Measurements from ENCODE around the gene TCF7L2.

The TCF7L2 gene

GRCh38 chr10:113167702-113168101, 217.7 kb downstream of the TCF7L2 start:
- in situ Hi-C loops (cut with MboI; ENCODE audit: low sequenced_read_pairs): no loop called here

GRCh38 chr10:113168584-113168983, 218.5 kb downstream of the TCF7L2 start:
- in situ Hi-C loops (cut with MboI; ENCODE audit: low sequenced_read_pairs): no loop called here

GRCh38 chr10:113169111-113169510, 219.1 kb downstream of the TCF7L2 start:
- in situ Hi-C loops (cut with MboI; ENCODE audit: low sequenced_read_pairs): no loop called here

GRCh38 chr10:113169853-113170460, 219.9 kb downstream of the TCF7L2 start:
- in situ Hi-C loops (cut with MboI; ENCODE audit: low sequenced_read_pairs): no loop called here

- in situ Hi-C loops (cut with MboI; ENCODE audit: low sequenced_read_pairs): no loop called here
Observed at GRCh38 chr10:113171662-113172061, 221.6 kb downstream of the TCF7L2 start.

GRCh38 chr10:113175176-113175575, 225.1 kb downstream of the TCF7L2 start:
- in situ Hi-C loops (cut with MboI; ENCODE audit: low sequenced_read_pairs): no loop called here

- in situ Hi-C loops (cut with MboI; ENCODE audit: low sequenced_read_pairs): no loop called here
Observed at GRCh38 chr10:113175756-113176651, 226.0 kb downstream of the TCF7L2 start.

- in situ Hi-C loops (cut with MboI; ENCODE audit: low sequenced_read_pairs): no loop called here
Observed at GRCh38 chr10:113176652-113177155, 226.7 kb downstream of the TCF7L2 start.

- in situ Hi-C loops (cut with MboI; ENCODE audit: low sequenced_read_pairs): no loop called here
Observed at GRCh38 chr10:113177156-113177935, 227.3 kb downstream of the TCF7L2 start.

GRCh38 chr10:113177936-113178335, 227.9 kb downstream of the TCF7L2 start:
- in situ Hi-C loops (cut with MboI; ENCODE audit: low sequenced_read_pairs): no loop called here

GRCh38 chr10:113178771-113179170, 228.7 kb downstream of the TCF7L2 start:
- in situ Hi-C loops (cut with MboI; ENCODE audit: low sequenced_read_pairs): no loop called here

GRCh38 chr10:113179265-113179664, 229.2 kb downstream of the TCF7L2 start:
- in situ Hi-C loops (cut with MboI; ENCODE audit: low sequenced_read_pairs): no loop called here

GRCh38 chr10:113179966-113180365, 229.9 kb downstream of the TCF7L2 start:
- in situ Hi-C loops (cut with MboI; ENCODE audit: low sequenced_read_pairs): no loop called here

GRCh38 chr10:113180401-113181154, 230.5 kb downstream of the TCF7L2 start:
- in situ Hi-C loops (cut with MboI; ENCODE audit: low sequenced_read_pairs): no loop called here

- in situ Hi-C loops (cut with MboI; ENCODE audit: low sequenced_read_pairs): no loop called here
Observed at GRCh38 chr10:113182154-113182553, 232.1 kb downstream of the TCF7L2 start.

- in situ Hi-C loops (cut with MboI; ENCODE audit: low sequenced_read_pairs): no loop called here
Observed at GRCh38 chr10:113183573-113183972, 233.5 kb downstream of the TCF7L2 start.

GRCh38 chr10:113187063-113187777, 237.2 kb downstream of the TCF7L2 start:
- in situ Hi-C loops (cut with MboI; ENCODE audit: low sequenced_read_pairs): no loop called here

GRCh38 chr10:113199459-113199858, 249.4 kb downstream of the TCF7L2 start:
- in situ Hi-C loops (cut with MboI; ENCODE audit: low sequenced_read_pairs): no loop called here

GRCh38 chr10:113202011-113202410, 252.0 kb downstream of the TCF7L2 start:
- in situ Hi-C loops (cut with MboI; ENCODE audit: low sequenced_read_pairs): no loop called here

- in situ Hi-C loops (cut with MboI; ENCODE audit: low sequenced_read_pairs): no loop called here
Observed at GRCh38 chr10:113207924-113208323, 257.9 kb downstream of the TCF7L2 start.

Data from HL-60/S4 treated with phorbol 12-myristate 13-acetate at 8.2 ng/mL for 4 days and 3 days (cell line).